ENCODE data around the gene CELF2.

Gene CELF2

DNA sequence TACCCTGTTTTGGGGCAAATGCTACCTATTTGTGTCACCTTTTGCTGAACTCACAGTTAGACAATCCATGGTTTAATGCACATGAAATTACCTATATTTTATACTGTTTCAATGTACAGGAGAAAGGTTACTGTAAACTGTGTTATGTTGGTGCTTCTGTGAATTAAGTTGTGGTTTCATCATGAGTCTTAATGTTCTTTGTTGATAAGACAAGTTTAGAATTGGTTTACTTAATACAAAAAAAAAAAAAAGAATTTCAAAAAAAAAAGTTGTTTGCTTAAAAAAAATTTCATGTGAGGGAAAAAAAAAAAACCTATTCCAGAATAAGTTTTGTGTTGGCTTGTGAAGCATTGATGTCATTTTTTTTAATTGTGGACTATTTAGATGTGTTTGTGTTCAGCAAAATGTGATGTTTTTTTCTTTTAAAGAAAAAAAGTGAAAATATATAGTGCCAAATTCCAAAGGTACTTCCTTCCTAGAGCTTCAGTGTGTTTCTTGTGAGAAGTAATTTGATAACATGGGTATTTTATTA lies 313.4 kb downstream of the CELF2 start:
- Histone ChIP-seq H4K20me1 (ENCODE audit: insufficient read depth, low read length) (no peaks in the 10 kb centered on the region), H3K9ac (ENCODE audit: low read depth, low read length) (no peak overlapping the region), H3K4me3 (ENCODE audit: low read depth in 1 of 2, low read length in 2 of 2) (no peak overlapping the region), H3K27ac (ENCODE audit: low read length) (no peak overlapping the region), H3K9me3 (ENCODE audit: insufficient read depth, low read length, severe bottlenecking) (no peaks in the 10 kb centered on the region), H3K4me2 (ENCODE audit: insufficient read depth, low read length) (no peak overlapping the region), H2AFZ (ENCODE audit: low read depth, low read length) (no peak overlapping the region), H3K79me2 (ENCODE audit: insufficient read depth, low read length) (no peaks in the 10 kb centered on the region), H3K36me3 (ENCODE audit: insufficient read depth, low read length) (peaks cover 64% of the 10 kb centered on the region), H3K27me3 (ENCODE audit: insufficient read depth, low read length, poor library complexity) (no peaks in the 10 kb centered on the region), H3K4me1 (ENCODE audit: insufficient read depth, low read length) (no peaks in the 10 kb centered on the region)
- TF ChIP-seq EZH2 (IDR thresholded peaks at IDR 0.05; ENCODE audit: borderline replicate concordance, low read depth, low read length, severe bottlenecking) = no peak
- TF ChIP-seq, protein P1, sequence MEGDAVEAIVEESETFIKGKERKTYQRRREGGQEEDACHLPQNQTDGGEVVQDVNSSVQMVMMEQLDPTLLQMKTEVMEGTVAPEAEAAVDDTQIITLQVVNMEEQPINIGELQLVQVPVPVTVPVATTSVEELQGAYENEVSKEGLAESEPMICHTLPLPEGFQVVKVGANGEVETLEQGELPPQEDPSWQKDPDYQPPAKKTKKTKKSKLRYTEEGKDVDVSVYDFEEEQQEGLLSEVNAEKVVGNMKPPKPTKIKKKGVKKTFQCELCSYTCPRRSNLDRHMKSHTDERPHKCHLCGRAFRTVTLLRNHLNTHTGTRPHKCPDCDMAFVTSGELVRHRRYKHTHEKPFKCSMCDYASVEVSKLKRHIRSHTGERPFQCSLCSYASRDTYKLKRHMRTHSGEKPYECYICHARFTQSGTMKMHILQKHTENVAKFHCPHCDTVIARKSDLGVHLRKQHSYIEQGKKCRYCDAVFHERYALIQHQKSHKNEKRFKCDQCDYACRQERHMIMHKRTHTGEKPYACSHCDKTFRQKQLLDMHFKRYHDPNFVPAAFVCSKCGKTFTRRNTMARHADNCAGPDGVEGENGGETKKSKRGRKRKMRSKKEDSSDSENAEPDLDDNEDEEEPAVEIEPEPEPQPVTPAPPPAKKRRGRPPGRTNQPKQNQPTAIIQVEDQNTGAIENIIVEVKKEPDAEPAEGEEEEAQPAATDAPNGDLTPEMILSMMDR (IDR thresholded peaks at IDR 0.05; ENCODE audit: borderline replicate concordance, extremely low read depth, low read length, poor library complexity, severe bottlenecking) = no peak
- ATAC-seq (ENCODE audit: insufficient read depth, low read depth) (no peak), DNase-seq (no peak)

GRCh38 chr10:11331726-11332125 lies 314.1 kb downstream of the CELF2 start:
- H3K27ac ChIP-seq (ENCODE audit: low read length) = no peak overlapping the region
- no peak overlapping the region for H3K4me3 ChIP-seq (ENCODE audit: low read depth in 1 of 2, low read length in 2 of 2)
- no peak for ATAC-seq (ENCODE audit: insufficient read depth, low read depth)
- H3K36me3 ChIP-seq (ENCODE audit: insufficient read depth, low read length) = peaks cover 58% of the 10 kb centered on the region
- H4K20me1 ChIP-seq (ENCODE audit: insufficient read depth, low read length) = no peaks in the 10 kb centered on the region
- no peaks in the 10 kb centered on the region for H3K9me3 ChIP-seq (ENCODE audit: insufficient read depth, low read length, severe bottlenecking)
- H3K4me2 ChIP-seq (ENCODE audit: insufficient read depth, low read length) = no peak overlapping the region
- H3K4me1 ChIP-seq (ENCODE audit: insufficient read depth, low read length) = no peaks in the 10 kb centered on the region
- no peak overlapping the region for H2AFZ ChIP-seq (ENCODE audit: low read depth, low read length)
- DNase-seq = no peak
- no peaks in the 10 kb centered on the region for H3K27me3 ChIP-seq (ENCODE audit: insufficient read depth, low read length, poor library complexity)
- H3K79me2 ChIP-seq (ENCODE audit: insufficient read depth, low read length) = no peaks in the 10 kb centered on the region
- H3K9ac ChIP-seq (ENCODE audit: low read depth, low read length) = no peak overlapping the region
- TF ChIP-seq EZH2 (IDR thresholded peaks at IDR 0.05; ENCODE audit: borderline replicate concordance, low read depth, low read length, severe bottlenecking) = no peak
- TF ChIP-seq, protein P1 (IDR thresholded peaks at IDR 0.05; ENCODE audit: borderline replicate concordance, extremely low read depth, low read length, poor library complexity, severe bottlenecking) = no peak

- Histone ChIP-seq H3K4me2 (ENCODE audit: insufficient read depth, low read length) (no peak overlapping the region), H4K20me1 (ENCODE audit: insufficient read depth, low read length) (no peaks in the 10 kb centered on the region), H3K9me3 (ENCODE audit: insufficient read depth, low read length, severe bottlenecking) (no peaks in the 10 kb centered on the region), H3K4me1 (ENCODE audit: insufficient read depth, low read length) (no peaks in the 10 kb centered on the region), H3K4me3 (ENCODE audit: low read depth in 1 of 2, low read length in 2 of 2) (no peak overlapping the region), H3K9ac (ENCODE audit: low read depth, low read length) (no peak overlapping the region), H3K36me3 (ENCODE audit: insufficient read depth, low read length) (peaks cover 47% of the 10 kb centered on the region), H3K27ac (ENCODE audit: low read length) (no peak overlapping the region), H3K27me3 (ENCODE audit: insufficient read depth, low read length, poor library complexity) (no peaks in the 10 kb centered on the region), H3K79me2 (ENCODE audit: insufficient read depth, low read length) (no peaks in the 10 kb centered on the region), H2AFZ (ENCODE audit: low read depth, low read length) (no peak overlapping the region)
- no peak for TF ChIP-seq EZH2 (IDR thresholded peaks at IDR 0.05; ENCODE audit: borderline replicate concordance, low read depth, low read length, severe bottlenecking)
- TF ChIP-seq, protein P1 (IDR thresholded peaks at IDR 0.05; ENCODE audit: borderline replicate concordance, extremely low read depth, low read length, poor library complexity, severe bottlenecking) = no peak
- DNase-seq (no peak), ATAC-seq (ENCODE audit: insufficient read depth, low read depth) (no peak)
Measured at GRCh38 chr10:11332846-11333245, 315.2 kb downstream of the CELF2 start.

GRCh38 chr10:11334436-11334835 lies 316.8 kb downstream of the CELF2 start:
- no peak for TF ChIP-seq EZH2 (IDR thresholded peaks at IDR 0.05; ENCODE audit: borderline replicate concordance, low read depth, low read length, severe bottlenecking)
- TF ChIP-seq, protein P1 (IDR thresholded peaks at IDR 0.05; ENCODE audit: borderline replicate concordance, extremely low read depth, low read length, poor library complexity, severe bottlenecking) = no peak
- Histone ChIP-seq H3K4me1 (ENCODE audit: insufficient read depth, low read length) (no peaks in the 10 kb centered on the region), H3K4me3 (ENCODE audit: low read depth in 1 of 2, low read length in 2 of 2) (no peak overlapping the region), H4K20me1 (ENCODE audit: insufficient read depth, low read length) (no peaks in the 10 kb centered on the region), H3K79me2 (ENCODE audit: insufficient read depth, low read length) (no peaks in the 10 kb centered on the region), H2AFZ (ENCODE audit: low read depth, low read length) (no peak overlapping the region), H3K9ac (ENCODE audit: low read depth, low read length) (no peak overlapping the region), H3K27ac (ENCODE audit: low read length) (no peak overlapping the region), H3K27me3 (ENCODE audit: insufficient read depth, low read length, poor library complexity) (no peaks in the 10 kb centered on the region), H3K9me3 (ENCODE audit: insufficient read depth, low read length, severe bottlenecking) (no peaks in the 10 kb centered on the region), H3K4me2 (ENCODE audit: insufficient read depth, low read length) (no peak overlapping the region), H3K36me3 (ENCODE audit: insufficient read depth, low read length) (peaks cover 32% of the 10 kb centered on the region)
- ATAC-seq (ENCODE audit: insufficient read depth, low read depth) = no peak
- DNase-seq = no peak

Data from DND-41 (cell line).